Measurements from ENCODE around the gene CGREF1. TPM values are rescaled to one million over a fixed set of nuclear protein-coding genes. Genes with fewer than 3 reads are reported as not detected.

The CGREF1 gene
- polyA plus RNA-seq, 1 donor from 2014 or later, result 24.5 TPM

- H3K27ac ChIP-seq (ENCODE audit: low read length), result no peak overlapping the region
- H3K27me3 ChIP-seq (ENCODE audit: insufficient read depth, low read depth, low read length), result no peaks in the 10 kb centered on the region
- peak overlapping the region; percentile 84 for H3K4me2 ChIP-seq (ENCODE audit: low read length)
- H4K20me1 ChIP-seq (ENCODE audit: insufficient read depth), result no peaks in the 10 kb centered on the region
- H3K79me2 ChIP-seq (replicated peaks; ENCODE audit: insufficient read depth, low read length), result peaks cover 4% of the 10 kb centered on the region
- peak overlapping the region; percentile 86 for H3K9ac ChIP-seq (ENCODE audit: low read length)
- H3K9me2 ChIP-seq (ENCODE audit: insufficient read depth, low read length), result no peaks in the 10 kb centered on the region
- no peaks in the 10 kb centered on the region for H3F3A ChIP-seq (ENCODE audit: insufficient read depth, low read length, poor library complexity, severe bottlenecking)
- TF ChIP-seq EP300 (conservative IDR thresholded peaks at IDR 0.05; ENCODE audit: poor library complexity, severe bottlenecking) (no peak), POLR2AphosphoS5 (IDR thresholded peaks at IDR 0.05) (no peak), RAD21 (conservative IDR thresholded peaks at IDR 0.05) (no peak), SMC3 (conservative IDR thresholded peaks at IDR 0.05; ENCODE audit: poor library complexity) (no peak), EZH2 (IDR thresholded peaks at IDR 0.05; ENCODE audit: borderline replicate concordance, insufficient read depth, low read length, poor library complexity, severe bottlenecking) (no peak), REST (IDR thresholded peaks at IDR 0.05; ENCODE audit: borderline replicate concordance) (no peak), CTCF (IDR thresholded peaks at IDR 0.05; ENCODE audit: poor library complexity, severe bottlenecking) (no peak), MXI1 (conservative IDR thresholded peaks at IDR 0.05; ENCODE audit: poor library complexity, severe bottlenecking) (no peak), TAF1 (IDR thresholded peaks at IDR 0.05; ENCODE audit: low read depth) (no peak)
- no peak overlapping the region for H2AFZ ChIP-seq (ENCODE audit: low read depth, low read length)
- H3K36me3 ChIP-seq (ENCODE audit: insufficient read depth, low read length), result no peaks in the 10 kb centered on the region
- H3K9me3 ChIP-seq (ENCODE audit: low read length), result no peaks in the 10 kb centered on the region
- H3K4me3 ChIP-seq (ENCODE audit: low read length), result peak overlapping the region; percentile 100
These were observed 14.4 kb upstream of the CGREF1 start for GRCh38 chr2:27133195-27133875.

- Histone ChIP-seq H3K27ac (ENCODE audit: low read length) (no peak overlapping the region), H2AFZ (ENCODE audit: low read depth, low read length) (no peak overlapping the region)
- no peak for TF ChIP-seq TAF1 (IDR thresholded peaks at IDR 0.05; ENCODE audit: low read depth)
- no peak for TF ChIP-seq SMC3 (conservative IDR thresholded peaks at IDR 0.05; ENCODE audit: poor library complexity)
- no peak for TF ChIP-seq CTCF (IDR thresholded peaks at IDR 0.05; ENCODE audit: poor library complexity, severe bottlenecking)
- no peak for TF ChIP-seq RAD21 (conservative IDR thresholded peaks at IDR 0.05)
- TF ChIP-seq EP300 (conservative IDR thresholded peaks at IDR 0.05; ENCODE audit: poor library complexity, severe bottlenecking), result no peak
These were observed 12.5 kb upstream of the CGREF1 start for GRCh38 chr2:27131429-27131828.

More at GRCh38 chr2:27131429-27131828, 12.5 kb upstream of the CGREF1 start:
- Histone ChIP-seq H3K36me3 (ENCODE audit: insufficient read depth, low read length) (no peaks in the 10 kb centered on the region), H4K20me1 (ENCODE audit: insufficient read depth) (no peaks in the 10 kb centered on the region), H3K9me2 (ENCODE audit: insufficient read depth, low read length) (no peaks in the 10 kb centered on the region), H3K27me3 (ENCODE audit: insufficient read depth, low read depth, low read length) (no peaks in the 10 kb centered on the region), H3K79me2 (replicated peaks; ENCODE audit: insufficient read depth, low read length) (peaks cover 4% of the 10 kb centered on the region), H3K9ac (ENCODE audit: low read length) (no peak overlapping the region), H3K9me3 (ENCODE audit: low read length) (no peaks in the 10 kb centered on the region), H3K4me3 (ENCODE audit: low read length) (no peak overlapping the region), H3F3A (ENCODE audit: insufficient read depth, low read length, poor library complexity, severe bottlenecking) (no peaks in the 10 kb centered on the region), H3K4me2 (ENCODE audit: low read length) (no peak overlapping the region)
